Activated CD8-positive, alpha-beta T cell treated with anti-CD3 and anti-CD28 coated beads for 36 hours (primary cell): ENCODE results near the gene IGSF5. TPM values are rescaled to one million over a fixed set of nuclear protein-coding genes. Genes with fewer than 3 reads are reported as not detected.

Experiments used
- ATAC-seq: fragments of 200-7000 bp; cut with Tn5 transposase; one replicate; pipeline ENCODE4 v1.10.0; 2021; ENCODE audit warnings: mild to moderate bottlenecking, moderate library complexity
- CTCF ChIA-PET: fragments of 350-600 bp; sonication (Branson Sonifier 250); formaldehyde crosslinking; loops from one replicate; lab custom pipeline; 2021; ENCODE audit warnings: antibody characterized with exemption; lab: Charles Lee
- POLR2A ChIA-PET: fragments of 350-600 bp; sonication (Branson Sonifier 250); formaldehyde crosslinking; loops from one replicate; lab custom pipeline; 2021; ENCODE audit warnings: antibody characterized with exemption; lab: Charles Lee
- DNase-seq: peaks from one replicate; pipeline ENCODE4 v3.0.0-alpha.2; 2020
- H3K27ac Mint-ChIP-seq: one replicate; pipeline ENCODE4 v1.8.0; 2021; ENCODE audit warnings: mild to moderate bottlenecking, mixed read lengths
- H3K27me3 Mint-ChIP-seq: one replicate; pipeline ENCODE4 v1.8.0; 2021; ENCODE audit warnings: mixed read lengths
- H3K36me3 Mint-ChIP-seq: one replicate; pipeline ENCODE4 v1.8.0; 2021; ENCODE audit warnings: low read depth, mixed read lengths
- H3K4me1 Mint-ChIP-seq: one replicate; pipeline ENCODE4 v1.8.0; 2021; ENCODE audit warnings: low read depth, mixed read lengths
- H3K4me3 Mint-ChIP-seq: one replicate; pipeline ENCODE4 v1.8.0; 2021; ENCODE audit warnings: mild to moderate bottlenecking, moderate library complexity, mixed read lengths
- H3K9me3 Mint-ChIP-seq: one replicate; pipeline ENCODE4 v1.8.0; 2021; ENCODE audit warnings: mixed read lengths
- CTCF ChIP-seq: fragments of 200-600 bp; IDR thresholded peaks from one replicate; pipeline ENCODE4 v1.8.0; 2022; ENCODE audit warnings: antibody characterized with exemption, mild to moderate bottlenecking
- intact Hi-C: fragments of 100-400 bp; cut with micrococcal nuclease; formaldehyde crosslinking; loops from one replicate; pipeline ENCODE4 v1.10.0; 2022
- total RNA-seq, 2 experiments: library from RNA; stranded (reverse); gene quantifications; one replicate each; pipeline ENCODE4 v1.2.3, GENCODE V29; 2021

The IGSF5 gene
- total RNA-seq, 2 experiments from 2014 or later = not detected

GRCh38 chr21:39726133-39726532, 18.9 kb upstream of the IGSF5 start:
- ATAC-seq = no peak
- no peak overlapping the region for H3K27ac Mint-ChIP-seq
- no peak for DNase-seq
- H3K4me1 Mint-ChIP-seq = no peaks in the 10 kb centered on the region
- ChIA-PET CTCF (no interaction called here), POLR2A (no interaction called here)
- no peak for TF ChIP-seq CTCF
- H3K36me3 Mint-ChIP-seq = no peaks in the 10 kb centered on the region
- H3K4me3 Mint-ChIP-seq = no peak overlapping the region
- H3K9me3 Mint-ChIP-seq = peaks cover 4% of the 10 kb centered on the region
- intact Hi-C loops = no loop called here
- no peaks in the 10 kb centered on the region for H3K27me3 Mint-ChIP-seq

- ATAC-seq = no peak
- ChIA-PET CTCF (no interaction called here), POLR2A (no interaction called here)
- Mint-ChIP-seq H3K27ac (no peak overlapping the region), H3K4me1 (no peaks in the 10 kb centered on the region), H3K36me3 (no peaks in the 10 kb centered on the region), H3K9me3 (peaks cover 4% of the 10 kb centered on the region), H3K4me3 (no peak overlapping the region), H3K27me3 (no peaks in the 10 kb centered on the region)
- no peak for TF ChIP-seq CTCF
- DNase-seq = no peak
- intact Hi-C loops = no loop called here
Observed at GRCh38 chr21:39727401-39728120, 17.4 kb upstream of the IGSF5 start.

- intact Hi-C loops = no loop called here
- Mint-ChIP-seq H3K36me3 (no peaks in the 10 kb centered on the region), H3K4me3 (no peak overlapping the region), H3K4me1 (no peaks in the 10 kb centered on the region), H3K27ac (no peak overlapping the region), H3K27me3 (no peaks in the 10 kb centered on the region), H3K9me3 (peaks cover 4% of the 10 kb centered on the region)
- DNase-seq = no peak
- CTCF ChIA-PET = interaction anchor here (1.0 kb wide), 1 partner anchor 13 kb away, joined by 4 read pairs; no protein-coding TSS in a partner anchor
- ATAC-seq = no peak
- TF ChIP-seq CTCF = no peak
- POLR2A ChIA-PET = no interaction called here
Observed at GRCh38 chr21:39728341-39728740, 16.6 kb upstream of the IGSF5 start.

- Mint-ChIP-seq H3K9me3 (no peaks in the 10 kb centered on the region), H3K27ac (no peak overlapping the region), H3K36me3 (no peaks in the 10 kb centered on the region), H3K4me3 (no peak overlapping the region), H3K4me1 (no peaks in the 10 kb centered on the region), H3K27me3 (no peaks in the 10 kb centered on the region)
- intact Hi-C loops = no loop called here
- ChIA-PET POLR2A (no interaction called here), CTCF (no interaction called here)
- DNase-seq = no peak
- TF ChIP-seq CTCF = no peak
- ATAC-seq = no peak
Observed at GRCh38 chr21:39730418-39731157, 14.4 kb upstream of the IGSF5 start.

- no peaks in the 10 kb centered on the region for H3K4me1 Mint-ChIP-seq
- H3K9me3 Mint-ChIP-seq = no peaks in the 10 kb centered on the region
- ChIA-PET CTCF (no interaction called here), POLR2A (no interaction called here)
- no peak overlapping the region for H3K27ac Mint-ChIP-seq
- no peak for DNase-seq
- no peak for TF ChIP-seq CTCF
- H3K4me3 Mint-ChIP-seq = no peak overlapping the region
- intact Hi-C loops = no loop called here
- no peak for ATAC-seq
- H3K27me3 Mint-ChIP-seq = no peaks in the 10 kb centered on the region
- no peaks in the 10 kb centered on the region for H3K36me3 Mint-ChIP-seq
Observed at GRCh38 chr21:39736716-39737115, 8.3 kb upstream of the IGSF5 start.
